Naive thymus-derived CD4-positive, alpha-beta T cell (primary cell): Measurements from ENCODE around the gene MBP. TPM values are rescaled to one million over a fixed set of nuclear protein-coding genes. Genes with fewer than 3 reads are reported as not detected.

Source experiments
- ATAC-seq: fragments of 150-1000 bp; cut with Tn5 transposase; 2 replicates; pipeline ENCODE4 v1.10.0; 2021; ENCODE audit warnings: mild to moderate bottlenecking, moderate library complexity
- CTCF ChIA-PET: fragments of 350-600 bp; sonication (Branson Sonifier 250); formaldehyde crosslinking; loops from one replicate; lab custom pipeline; 2021; ENCODE audit warnings: antibody characterized with exemption; lab: Charles Lee
- POLR2A ChIA-PET: fragments of 350-600 bp; sonication (Branson Sonifier 250); formaldehyde crosslinking; loops from one replicate; lab custom pipeline; 2021; ENCODE audit warnings: antibody characterized with exemption, inconsistent platforms; lab: Charles Lee
- DNase-seq, 9 donors: peaks; one replicate each; pipeline versions ENCODE4 v3.0.0 to v3.0.0-alpha.2; 2020 to 2022; ENCODE audit warnings: mixed read lengths in 1 of 9
- H3K27ac ChIP-seq: one replicate; pipeline ENCODE4 v1.7.0; 2013; ENCODE audit warnings: mild to moderate bottlenecking, low read depth, low read length, moderate library complexity
- H3K27me3 ChIP-seq, 2 donors: one replicate each; pipeline ENCODE4 v1.7.0; 2013; ENCODE audit warnings: low read length in 2 of 2, mild to moderate bottlenecking in 2 of 2, moderate library complexity in 2 of 2; ENCODE audit not compliant: control insufficient read depth in 2 of 2, insufficient read depth in 2 of 2
- H3K36me3 ChIP-seq, 3 experiments: 1 replicate in 2 of 3; 2 replicates in 1 of 3; pipeline ENCODE4 v1.7.0; 2013; ENCODE audit warnings: low read length in 3 of 3, mild to moderate bottlenecking in 3 of 3, moderate library complexity in 1 of 3; ENCODE audit not compliant: insufficient read depth in 3 of 3, control insufficient read depth in 2 of 3
- H3K4me1 ChIP-seq, 2 donors: one replicate each; pipeline ENCODE4 v1.7.0; 2013; ENCODE audit warnings: low read length in 2 of 2, mild to moderate bottlenecking in 2 of 2, moderate library complexity in 1 of 2; ENCODE audit not compliant: control insufficient read depth in 2 of 2, insufficient read depth in 2 of 2
- H3K4me3 ChIP-seq: 2 replicates; pipeline ENCODE4 v1.7.0; 2013; ENCODE audit warnings: mild to moderate bottlenecking, low read length
- H3K9me3 ChIP-seq, 3 experiments: 1 replicate in 2 of 3; 2 replicates in 1 of 3; pipeline ENCODE4 v1.7.0; 2013; ENCODE audit warnings: low read length in 3 of 3; ENCODE audit not compliant: control insufficient read depth in 2 of 3
- H3K27ac Mint-ChIP-seq, 9 donors: one replicate each; pipeline ENCODE4 v1.8.0; 2020 to 2022; ENCODE audit warnings: mixed read lengths in 9 of 9, mild to moderate bottlenecking in 8 of 9, moderate library complexity in 5 of 9, inconsistent platforms in 2 of 9
- H3K27me3 Mint-ChIP-seq, 5 donors: one replicate each; pipeline ENCODE4 v1.8.0; 2021 to 2022; ENCODE audit warnings: mixed read lengths in 5 of 5, mild to moderate bottlenecking in 1 of 5
- H3K36me3 Mint-ChIP-seq, 5 donors: one replicate each; pipeline ENCODE4 v1.8.0; 2020 to 2022; ENCODE audit warnings: mixed read lengths in 5 of 5, mild to moderate bottlenecking in 3 of 5, inconsistent platforms in 1 of 5
- H3K4me1 Mint-ChIP-seq, 7 donors: one replicate each; pipeline ENCODE4 v1.8.0; 2020 to 2022; ENCODE audit warnings: mixed read lengths in 7 of 7, mild to moderate bottlenecking in 3 of 7, inconsistent platforms in 1 of 7
- H3K4me3 Mint-ChIP-seq, 10 donors: one replicate each; pipeline ENCODE4 v1.8.0; 2020 to 2022; ENCODE audit warnings: mild to moderate bottlenecking in 10 of 10, mixed read lengths in 10 of 10, moderate library complexity in 6 of 10, inconsistent platforms in 2 of 10
- H3K9me3 Mint-ChIP-seq, 11 donors: one replicate each; pipeline ENCODE4 v1.8.0; 2020 to 2022; ENCODE audit warnings: mixed read lengths in 11 of 11, mild to moderate bottlenecking in 4 of 11, inconsistent platforms in 1 of 11, moderate library complexity in 1 of 11
- intact Hi-C, 2 donors: fragments of 100-400 bp; cut with micrococcal nuclease; formaldehyde crosslinking; loops; one replicate each; pipeline ENCODE4 v1.15.1; 2023
- polyA plus RNA-seq, 2 donors: library from polyadenylated mRNA; unstranded; fragments of 300-500 nt; fragmentation: Illumina TruSeq; gene quantifications; one replicate each; pipeline ENCODE4 v1.2.3, GENCODE V29; 2021
- total RNA-seq, 6 experiments: library from RNA in 5 of 6; stranded (reverse) in 5 of 6; gene quantifications; 1 replicate in 5 of 6; 2 replicates in 1 of 6; pipeline ENCODE4 v1.2.3 and lab custom pipeline; 2021 to 2026

The MBP gene
- total and polyA plus RNA-seq, 7 experiments from 2014 or later: 88.3 to 152 (median 107) TPM

- Mint-ChIP-seq H3K27ac (peak overlapping the region; percentile 96 to 100 (median 99)), H3K27me3 (no peaks in the 10 kb centered on the region), H3K36me3 (peaks cover 5 to 52% (median 24%) of the 10 kb centered on the region in 5 donors), H3K4me1 (peaks cover 57 to 95% (median 90%) of the 10 kb centered on the region in 7 donors), H3K4me3 (peak overlapping the region; percentile 49 to 89 (median 74)), H3K9me3 (peaks cover 0 to 2% (median 0%) of the 10 kb centered on the region in 11 donors)
- ATAC-seq (peak; percentile 46), DNase-seq (peak in 8 of 9 donors; percentile 65 to 80 (median 70))
- H3K27ac ChIP-seq: peak overlapping the region; percentile 82
- intact Hi-C loops: loop anchor here (1.0 to 10.0 kb wide), 9 partner anchors 8 to 688 kb away; partner anchors contain the start of genes MBP (in 1 of the 2) and ZNF516 (in 1 of the 2)
- H3K4me1 ChIP-seq: peaks cover 76 to 97% of the 10 kb centered on the region in 2 donors
- peaks cover 0 to 6% (median 3%) of the 10 kb centered on the region in 3 experiments for H3K36me3 ChIP-seq
- H3K9me3 ChIP-seq: no peaks in the 10 kb centered on the region
- ChIA-PET POLR2A (interaction anchor here (0.7 to 2.8 kb wide), 13 partner anchors 9 to 71 kb away, joined by 3 to 15 read pairs (median 4); partner anchors contain the start of gene MBP), CTCF (interaction anchor here (0.7 to 1.9 kb wide), 5 partner anchors 8 to 147 kb away, joined by 3 to 7 read pairs (median 3); no protein-coding TSS in a partner anchor)
- H3K27me3 ChIP-seq: no peaks in the 10 kb centered on the region
- H3K4me3 ChIP-seq: peak overlapping the region; percentile 10
These were observed 69.3 kb downstream of the MBP start for GRCh38 chr18:77063260-77063659.

GRCh38 chr18:77062518-77063003 lies 70.0 kb downstream of the MBP start:
- H3K4me1 Mint-ChIP-seq: peaks cover 50 to 89% (median 83%) of the 10 kb centered on the region in 7 donors
- H3K4me3 ChIP-seq: peak overlapping the region; percentile 16
- peaks cover 5 to 52% (median 25%) of the 10 kb centered on the region in 5 donors for H3K36me3 Mint-ChIP-seq
- no peaks in the 10 kb centered on the region for H3K27me3 ChIP-seq
- no peaks in the 10 kb centered on the region for H3K9me3 ChIP-seq
- peak overlapping the region; percentile 56 to 89 (median 74) for H3K4me3 Mint-ChIP-seq
- peak overlapping the region; percentile 96 to 100 (median 99) for H3K27ac Mint-ChIP-seq
- ChIA-PET POLR2A (interaction anchor here (0.5 to 2.8 kb wide), 14 partner anchors 8 to 72 kb away, joined by 3 to 15 read pairs (median 4); partner anchors contain the start of gene MBP), CTCF (interaction anchor here (0.7 to 1.9 kb wide), 5 partner anchors 9 to 147 kb away, joined by 3 to 7 read pairs (median 3); no protein-coding TSS in a partner anchor)
- ATAC-seq (peak; percentile 75), DNase-seq (peak in 8 of 9 donors; percentile 52 to 92 (median 86))
- H3K9me3 Mint-ChIP-seq: peaks cover 0 to 2% (median 0%) of the 10 kb centered on the region in 11 donors
- intact Hi-C loops: loop anchor here (1.0 to 10.0 kb wide), 14 partner anchors 7 to 688 kb away; partner anchors contain the start of genes MBP (in 2 of the 2), ZNF236 (in 2 of the 2) and ZNF516 (in 1 of the 2)
- H3K36me3 ChIP-seq: peaks cover 0 to 6% (median 3%) of the 10 kb centered on the region in 3 experiments
- peak overlapping the region; percentile 82 for H3K27ac ChIP-seq
- peaks cover 69 to 90% of the 10 kb centered on the region in 2 donors for H3K4me1 ChIP-seq
- no peaks in the 10 kb centered on the region for H3K27me3 Mint-ChIP-seq

- Histone ChIP-seq H3K27me3 (no peaks in the 10 kb centered on the region), H3K36me3 (peaks cover 0 to 6% (median 3%) of the 10 kb centered on the region in 3 experiments), H3K9me3 (no peaks in the 10 kb centered on the region), H3K4me1 (peaks cover 64 to 90% of the 10 kb centered on the region in 2 donors), H3K27ac (peak overlapping the region; percentile 82), H3K4me3 (peak overlapping the region; percentile 16)
- Mint-ChIP-seq H3K9me3 (peaks cover 0 to 2% (median 0%) of the 10 kb centered on the region in 11 donors), H3K4me1 (peaks cover 48 to 89% (median 83%) of the 10 kb centered on the region in 7 donors), H3K4me3 (peak overlapping the region; percentile 56 to 89 (median 74)), H3K36me3 (peaks cover 5 to 48% (median 25%) of the 10 kb centered on the region in 5 donors), H3K27ac (peak overlapping the region; percentile 96 to 100 (median 99)), H3K27me3 (no peaks in the 10 kb centered on the region)
- DNase-seq (peak in 1 of 9 donors; percentile 32), ATAC-seq (peak; percentile 64)
- intact Hi-C loops: loop anchor here (1.0 to 10.0 kb wide), 10 partner anchors 9 to 687 kb away; partner anchors contain the start of genes ZNF236 (in 2 of the 2), MBP (in 1 of the 2) and ZNF516 (in 1 of the 2)
- CTCF ChIA-PET: interaction anchor here (0.7 to 1.3 kb wide), 4 partner anchors 44 to 69 kb away, joined by 3 to 4 read pairs (median 4); no protein-coding TSS in a partner anchor
- POLR2A ChIA-PET: interaction anchor here (0.5 to 2.8 kb wide), 10 partner anchors 8 to 70 kb away, joined by 3 to 15 read pairs (median 5); partner anchors contain the start of gene MBP
These were observed 70.6 kb downstream of the MBP start for GRCh38 chr18:77061946-77062517.

GRCh38 chr18:77061281-77061945 lies 71.2 kb downstream of the MBP start:
- intact Hi-C loops: loop anchor here in 1 of 2 donors (10.0 kb wide), 2 partner anchors 567 to 687 kb away; partner anchors contain the start of gene ZNF516
- Histone ChIP-seq H3K4me1 (peaks cover 63 to 90% of the 10 kb centered on the region in 2 donors), H3K27me3 (no peaks in the 10 kb centered on the region), H3K4me3 (peak overlapping the region; percentile 16), H3K36me3 (peaks cover 0 to 6% (median 3%) of the 10 kb centered on the region in 3 experiments), H3K9me3 (no peaks in the 10 kb centered on the region), H3K27ac (peak overlapping the region; percentile 82)
- peaks cover 52 to 89% (median 83%) of the 10 kb centered on the region in 7 donors for H3K4me1 Mint-ChIP-seq
- peak overlapping the region; percentile 96 to 100 (median 99) for H3K27ac Mint-ChIP-seq
- ATAC-seq: no peak
- H3K4me3 Mint-ChIP-seq: peak overlapping the region in 9 of 10 donors; percentile 59 to 89 (median 74)
- no peaks in the 10 kb centered on the region for H3K27me3 Mint-ChIP-seq
- H3K9me3 Mint-ChIP-seq: peaks cover 0 to 2% (median 0%) of the 10 kb centered on the region in 11 donors
- peaks cover 5 to 46% (median 26%) of the 10 kb centered on the region in 5 donors for H3K36me3 Mint-ChIP-seq
- POLR2A ChIA-PET: interaction anchor here (0.7 to 2.8 kb wide), 4 partner anchors 9 to 70 kb away, joined by 4 to 15 read pairs (median 10); partner anchors contain the start of gene MBP
- no peak for DNase-seq
- CTCF ChIA-PET: interaction anchor here (0.6 to 1.1 kb wide), 2 partner anchors 69 to 132 kb away, joined by 4 read pairs; no protein-coding TSS in a partner anchor

- H3K27ac Mint-ChIP-seq: peak overlapping the region; percentile 48 to 100 (median 96)
- ATAC-seq (no peak), DNase-seq (no peak)
- H3K9me3 ChIP-seq: no peaks in the 10 kb centered on the region
- H3K36me3 Mint-ChIP-seq: peaks cover 5 to 36% (median 15%) of the 10 kb centered on the region in 5 donors
- no peak overlapping the region for H3K4me3 ChIP-seq
- no peaks in the 10 kb centered on the region for H3K27me3 Mint-ChIP-seq
- peak overlapping the region in 3 of 10 donors; percentile 7 to 74 (median 56) for H3K4me3 Mint-ChIP-seq
- H3K27me3 ChIP-seq: no peaks in the 10 kb centered on the region
- peaks cover 66 to 90% of the 10 kb centered on the region in 2 donors for H3K4me1 ChIP-seq
- no peaks in the 10 kb centered on the region for H3K9me3 Mint-ChIP-seq
- peak overlapping the region; percentile 46 for H3K27ac ChIP-seq
- H3K4me1 Mint-ChIP-seq: peaks cover 63 to 89% (median 84%) of the 10 kb centered on the region in 7 donors
- ChIA-PET POLR2A (no interaction called here), CTCF (interaction anchor here (0.6 kb wide), 1 partner anchor 62 kb away, joined by 5 read pairs; no protein-coding TSS in a partner anchor)
- intact Hi-C loops: loop anchor here in 1 of 2 donors (10.0 kb wide), 2 partner anchors 565 to 685 kb away; partner anchors contain the start of gene ZNF516
- peaks cover 0 to 6% (median 3%) of the 10 kb centered on the region in 3 experiments for H3K36me3 ChIP-seq
These were observed 72.4 kb downstream of the MBP start for GRCh38 chr18:77060151-77060550.
